H9 (cell line): ENCODE measurements around the gene SLC16A3. TPM values are rescaled to one million over a fixed set of nuclear protein-coding genes. Genes with fewer than 3 reads are reported as not detected.

ENCODE experiments used
- DNase-seq: peaks from one replicate; pipeline ENCODE4 v3.0.0-alpha.2; 2017
- H2AFZ ChIP-seq: one replicate; pipeline ENCODE4 v1.6.1; 2013; ENCODE audit warnings: mild to moderate bottlenecking, low read length, control low read depth, moderate library complexity
- H2AK5ac ChIP-seq: 2 replicates; pipeline ENCODE4 v1.6.1; 2013; ENCODE audit warnings: low read length, control low read depth, mixed read lengths; ENCODE audit not compliant: insufficient read length
- H2BK120ac ChIP-seq: one replicate; pipeline ENCODE4 v1.6.1; 2013; ENCODE audit warnings: low read depth, mild to moderate bottlenecking, low read length, control low read depth, inconsistent platforms; ENCODE audit not compliant: poor library complexity, severe bottlenecking
- H2BK12ac ChIP-seq: 2 replicates; pipeline ENCODE4 v1.6.1; 2013; ENCODE audit warnings: low read length, control low read depth, mixed read lengths, low read depth; ENCODE audit not compliant: insufficient read length
- H2BK15ac ChIP-seq: 2 replicates; pipeline ENCODE4 v1.6.1; 2013; ENCODE audit warnings: low read depth, low read length, control low read depth
- H2BK20ac ChIP-seq: one replicate; pipeline ENCODE4 v1.6.1; 2013; ENCODE audit warnings: low read depth, mild to moderate bottlenecking, low read length, control low read depth, inconsistent platforms; ENCODE audit not compliant: poor library complexity, severe bottlenecking
- H2BK5ac ChIP-seq: 2 replicates; pipeline ENCODE4 v1.6.1; 2013; ENCODE audit warnings: low read length, control low read depth, mixed read lengths; ENCODE audit not compliant: insufficient read length
- H3K14ac ChIP-seq: 2 replicates; pipeline ENCODE4 v1.6.1; 2013; ENCODE audit warnings: low read length, control low read depth; ENCODE audit not compliant: insufficient read depth
- H3K18ac ChIP-seq: 2 replicates; pipeline ENCODE4 v1.6.1; 2013; ENCODE audit warnings: low read depth, mild to moderate bottlenecking, mixed read lengths, low read length, control low read depth; ENCODE audit not compliant: insufficient read length
- H3K23ac ChIP-seq: 2 replicates; pipeline ENCODE4 v1.6.1; 2013; ENCODE audit warnings: low read length, control low read depth, mixed read lengths, low read depth; ENCODE audit not compliant: insufficient read length
- H3K23me2 ChIP-seq: 2 replicates; pipeline ENCODE4 v1.6.1; 2013; ENCODE audit warnings: low read depth, mild to moderate bottlenecking, mixed read lengths, low read length, control low read depth; ENCODE audit not compliant: insufficient read length, poor library complexity, severe bottlenecking
- H3K27ac ChIP-seq: 2 replicates; pipeline ENCODE4 v1.5.1; 2013; ENCODE audit warnings: low read length, control low read depth, mixed read lengths, low read depth; ENCODE audit not compliant: insufficient read length
- H3K27me3 ChIP-seq: 2 replicates; pipeline ENCODE4 v1.6.1; 2013; ENCODE audit warnings: low read length, control low read depth, inconsistent platforms; ENCODE audit not compliant: insufficient read depth
- H3K4ac ChIP-seq: 2 replicates; pipeline ENCODE4 v1.6.1; 2013; ENCODE audit warnings: low read depth, mild to moderate bottlenecking, control low read depth, inconsistent platforms, low read length, moderate library complexity
- H3K4me1 ChIP-seq: 2 replicates; pipeline ENCODE4 v1.6.1; 2013; ENCODE audit warnings: low read length, control low read depth, inconsistent platforms; ENCODE audit not compliant: insufficient read depth
- H3K4me2 ChIP-seq: 2 replicates; pipeline ENCODE4 v1.6.1; 2013; ENCODE audit warnings: low read length, control low read depth, mixed read lengths; ENCODE audit not compliant: insufficient read length, insufficient read depth
- H3K56ac ChIP-seq: 2 replicates; pipeline ENCODE4 v1.6.1; 2013; ENCODE audit warnings: low read depth, mild to moderate bottlenecking, mixed read lengths, low read length, control low read depth; ENCODE audit not compliant: insufficient read length
- H3K79me1 ChIP-seq: 2 replicates; pipeline ENCODE4 v1.6.1; 2013; ENCODE audit warnings: low read depth, mild to moderate bottlenecking, moderate library complexity, low read length, control low read depth, inconsistent platforms; ENCODE audit not compliant: insufficient read depth, poor library complexity, severe bottlenecking
- H3K79me2 ChIP-seq: 2 replicates; pipeline ENCODE4 v1.6.1; 2013; ENCODE audit warnings: low read length, control low read depth, inconsistent platforms; ENCODE audit not compliant: insufficient read depth
- H3K9ac ChIP-seq: 2 replicates; pipeline ENCODE4 v1.6.1; 2013; ENCODE audit warnings: low read length, control low read depth, mixed read lengths; ENCODE audit not compliant: insufficient read length; ENCODE audit errors: extremely low read depth
- H3K9me3 ChIP-seq: one replicate; pipeline ENCODE4 v1.6.1; 2013; ENCODE audit warnings: low read depth, low read length, inconsistent platforms; ENCODE audit not compliant: control insufficient read depth
- H3T11ph ChIP-seq: one replicate; pipeline ENCODE4 v1.6.1; 2013; ENCODE audit warnings: mild to moderate bottlenecking, low read length, control low read depth, inconsistent platforms
- H4K20me1 ChIP-seq: one replicate; pipeline ENCODE4 v1.6.1; 2013; ENCODE audit not compliant: control insufficient read depth, insufficient read length, insufficient read depth
- H4K5ac ChIP-seq: 2 replicates; pipeline ENCODE4 v1.6.1; 2013; ENCODE audit warnings: low read depth, mild to moderate bottlenecking, mixed read lengths, low read length, control low read depth; ENCODE audit not compliant: insufficient read length
- H4K8ac ChIP-seq: replicated peaks from 2 replicates; pipeline ENCODE4 v1.6.1; 2013; ENCODE audit warnings: low read length, control low read depth, mixed read lengths, low read depth; ENCODE audit not compliant: insufficient read length
- H4K91ac ChIP-seq: 2 replicates; pipeline ENCODE4 v1.6.1; 2013; ENCODE audit warnings: low read depth, mild to moderate bottlenecking, moderate library complexity, mixed read lengths, low read length, control low read depth; ENCODE audit not compliant: insufficient read length
- H3K27ac Mint-ChIP-seq, 3 experiments: 2 replicates in 2 of 3; 3 replicates in 1 of 3; pipeline ENCODE4 v1.8.0; 2020 to 2021; ENCODE audit warnings: mixed read lengths in 3 of 3, mild to moderate bottlenecking in 1 of 3, moderate library complexity in 1 of 3
- H3K27me3 Mint-ChIP-seq: 2 replicates; pipeline ENCODE4 v1.8.0; 2021; ENCODE audit warnings: low read depth, mild to moderate bottlenecking, moderate library complexity, mixed read lengths
- H3K36me3 Mint-ChIP-seq, 3 experiments: 2 replicates in 2 of 3; 3 replicates in 1 of 3; pipeline ENCODE4 v1.8.0; 2020 to 2021; ENCODE audit warnings: low read depth in 3 of 3, mixed read lengths in 3 of 3; ENCODE audit not compliant: insufficient read depth in 1 of 3
- H3K4me1 Mint-ChIP-seq, 2 experiments: 2 replicates each; pipeline ENCODE4 v1.8.0; 2020; ENCODE audit warnings: mixed read lengths in 2 of 2
- H3K4me3 Mint-ChIP-seq, 2 experiments: 2 replicates in 1 of 2; 3 replicates in 1 of 2; pipeline ENCODE4 v1.8.0; 2020 to 2021; ENCODE audit warnings: mild to moderate bottlenecking in 2 of 2, mixed read lengths in 2 of 2, moderate library complexity in 1 of 2
- H3K9me3 Mint-ChIP-seq, 2 experiments: 2 replicates in 1 of 2; 3 replicates in 1 of 2; pipeline ENCODE4 v1.8.0; 2020; ENCODE audit warnings: mild to moderate bottlenecking in 2 of 2, mixed read lengths in 2 of 2, moderate library complexity in 1 of 2
- WGBS: extraction: QIAGEN DNeasy Blood & Tissue Kit; methylation state at CpG from one replicate; pipeline ENCODE4 v1.1.7; 2013; ENCODE audit warnings: missing lambda C conversion rate, low lambda C conversion rate, mixed read lengths; ENCODE audit not compliant: insufficient read length; ENCODE audit errors: extremely low coverage; 5-methylcytosine and 5-hydroxymethylcytosine counted together
- total RNA-seq: library from RNA; stranded (reverse); gene quantifications from 2 replicates; pipeline ENCODE4 v1.2.1, GENCODE V29; 2021
- TF ChIP-seq, protein P1 (sequence below): fragments of 200-600 bp; sonication (generic); conservative IDR thresholded peaks from 3 replicates; pipeline ENCODE4 v1.8.0; 2021; ENCODE audit warnings: antibody characterized with exemption, mild to moderate bottlenecking

SLC16A3 gene
- total RNA-seq, 1 experiment from 2014 or later, result 28.4 TPM

DNA sequence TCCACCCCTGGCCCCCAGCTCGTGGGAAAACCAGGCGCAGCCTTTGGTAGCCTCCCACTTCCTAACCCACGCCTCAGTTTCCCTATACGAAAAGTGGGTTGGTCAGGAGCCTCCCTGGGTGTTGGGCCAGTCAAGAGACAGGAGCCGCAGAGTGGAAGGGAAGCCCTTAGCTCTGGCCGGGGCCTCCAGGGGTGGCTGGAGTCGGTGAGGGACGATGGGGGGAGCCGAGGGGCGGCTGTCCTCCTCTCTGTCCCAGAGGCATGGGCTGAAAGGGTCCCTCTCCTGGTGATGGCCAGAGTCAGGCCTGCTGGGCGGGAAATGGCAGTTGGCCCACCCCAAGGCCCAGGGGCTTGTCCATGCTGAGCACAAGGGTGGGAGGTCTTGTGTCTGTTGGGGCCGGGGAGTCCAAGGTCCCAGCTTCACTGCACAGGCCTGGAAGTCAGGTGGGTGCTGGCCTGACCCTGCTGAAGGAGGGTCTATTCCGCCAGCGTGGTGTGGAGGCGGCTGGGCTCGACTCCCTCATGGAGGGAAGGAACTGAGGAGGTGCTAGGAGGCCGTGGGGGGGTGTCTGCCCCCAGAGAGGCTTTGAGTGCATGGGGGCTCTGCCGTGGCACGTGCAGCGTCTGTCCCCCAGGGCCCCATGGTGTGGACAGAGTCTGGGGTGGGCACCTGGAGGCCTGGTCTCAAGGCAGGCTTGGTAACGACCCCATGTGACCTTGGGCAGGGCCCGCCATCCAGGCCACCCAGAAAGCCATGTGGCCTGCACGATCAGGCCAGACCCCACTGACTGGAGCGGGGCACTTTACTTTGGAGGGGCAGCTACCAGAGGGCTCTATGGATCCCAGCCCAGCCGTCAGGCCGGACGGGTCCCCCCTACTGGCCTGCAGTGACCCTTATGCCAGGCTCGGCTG, 1.1 kb downstream of the SLC16A3 start:
- H3K27me3 ChIP-seq, result peaks cover 22% of the 10 kb centered on the region; the same call in 1 of the 2 replicates
- no peak overlapping the region for H4K8ac ChIP-seq
- peaks cover 48% of the 10 kb centered on the region for H3K27me3 Mint-ChIP-seq
- no peak overlapping the region for H2AK5ac ChIP-seq
- no peaks in the 10 kb centered on the region for H3K79me1 ChIP-seq
- DNase-seq, result no peak
- H2BK15ac ChIP-seq, result no peak overlapping the region
- H3K4ac ChIP-seq, result no peak overlapping the region
- H3K27ac ChIP-seq, result no peak overlapping the region
- H3K4me1 Mint-ChIP-seq, result peaks cover 2 to 11% of the 10 kb centered on the region in 2 experiments; a peak in 3 of 4 replicates
- peaks cover 2% of the 10 kb centered on the region for H4K20me1 ChIP-seq
- no peak overlapping the region for H3K9ac ChIP-seq
- H4K91ac ChIP-seq, result no peak overlapping the region
- no peak overlapping the region for H3K4me2 ChIP-seq
- no peaks in the 10 kb centered on the region for H3K36me3 Mint-ChIP-seq
- H4K5ac ChIP-seq, result no peak overlapping the region
- no peak overlapping the region for H2AFZ ChIP-seq
- H3K4me1 ChIP-seq, result no peaks in the 10 kb centered on the region
- H3K27ac Mint-ChIP-seq, result no peak overlapping the region
- WGBS, result no CpG with 5 or more reads among the region's 28 CpGs
- TF ChIP-seq, protein P1, sequence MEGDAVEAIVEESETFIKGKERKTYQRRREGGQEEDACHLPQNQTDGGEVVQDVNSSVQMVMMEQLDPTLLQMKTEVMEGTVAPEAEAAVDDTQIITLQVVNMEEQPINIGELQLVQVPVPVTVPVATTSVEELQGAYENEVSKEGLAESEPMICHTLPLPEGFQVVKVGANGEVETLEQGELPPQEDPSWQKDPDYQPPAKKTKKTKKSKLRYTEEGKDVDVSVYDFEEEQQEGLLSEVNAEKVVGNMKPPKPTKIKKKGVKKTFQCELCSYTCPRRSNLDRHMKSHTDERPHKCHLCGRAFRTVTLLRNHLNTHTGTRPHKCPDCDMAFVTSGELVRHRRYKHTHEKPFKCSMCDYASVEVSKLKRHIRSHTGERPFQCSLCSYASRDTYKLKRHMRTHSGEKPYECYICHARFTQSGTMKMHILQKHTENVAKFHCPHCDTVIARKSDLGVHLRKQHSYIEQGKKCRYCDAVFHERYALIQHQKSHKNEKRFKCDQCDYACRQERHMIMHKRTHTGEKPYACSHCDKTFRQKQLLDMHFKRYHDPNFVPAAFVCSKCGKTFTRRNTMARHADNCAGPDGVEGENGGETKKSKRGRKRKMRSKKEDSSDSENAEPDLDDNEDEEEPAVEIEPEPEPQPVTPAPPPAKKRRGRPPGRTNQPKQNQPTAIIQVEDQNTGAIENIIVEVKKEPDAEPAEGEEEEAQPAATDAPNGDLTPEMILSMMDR, result no peak
- H2BK20ac ChIP-seq, result no peak overlapping the region
- no peaks in the 10 kb centered on the region for H3K79me2 ChIP-seq
- H3K4me3 Mint-ChIP-seq, result peak overlapping the region; percentile 30 to 72; a peak in 4 of 5 replicates
- H2BK5ac ChIP-seq, result no peak overlapping the region
- no peak overlapping the region for H2BK12ac ChIP-seq
- H3K18ac ChIP-seq, result no peak overlapping the region
- no peaks in the 10 kb centered on the region for H3K9me3 ChIP-seq
- no peak overlapping the region for H2BK120ac ChIP-seq
- peaks cover 11% of the 10 kb centered on the region for H3K23me2 ChIP-seq
- no peak overlapping the region for H3K14ac ChIP-seq
- H3T11ph ChIP-seq, result no peak overlapping the region
- no peaks in the 10 kb centered on the region for H3K9me3 Mint-ChIP-seq
- no peak overlapping the region for H3K23ac ChIP-seq
- H3K56ac ChIP-seq, result no peak overlapping the region
